NK-92 (cell line): ENCODE data around the gene ACE.

Experiments used
- DNase-seq: peaks from one replicate; lab custom pipeline; 2025; ENCODE audit not compliant: unreplicated experiment; lab: John Stamatoyannopoulos, UW

ACE gene

GRCh38 chr17:63474174-63474573, 2.7 kb upstream of the ACE start:
- DNase-seq = no peak

DNA sequence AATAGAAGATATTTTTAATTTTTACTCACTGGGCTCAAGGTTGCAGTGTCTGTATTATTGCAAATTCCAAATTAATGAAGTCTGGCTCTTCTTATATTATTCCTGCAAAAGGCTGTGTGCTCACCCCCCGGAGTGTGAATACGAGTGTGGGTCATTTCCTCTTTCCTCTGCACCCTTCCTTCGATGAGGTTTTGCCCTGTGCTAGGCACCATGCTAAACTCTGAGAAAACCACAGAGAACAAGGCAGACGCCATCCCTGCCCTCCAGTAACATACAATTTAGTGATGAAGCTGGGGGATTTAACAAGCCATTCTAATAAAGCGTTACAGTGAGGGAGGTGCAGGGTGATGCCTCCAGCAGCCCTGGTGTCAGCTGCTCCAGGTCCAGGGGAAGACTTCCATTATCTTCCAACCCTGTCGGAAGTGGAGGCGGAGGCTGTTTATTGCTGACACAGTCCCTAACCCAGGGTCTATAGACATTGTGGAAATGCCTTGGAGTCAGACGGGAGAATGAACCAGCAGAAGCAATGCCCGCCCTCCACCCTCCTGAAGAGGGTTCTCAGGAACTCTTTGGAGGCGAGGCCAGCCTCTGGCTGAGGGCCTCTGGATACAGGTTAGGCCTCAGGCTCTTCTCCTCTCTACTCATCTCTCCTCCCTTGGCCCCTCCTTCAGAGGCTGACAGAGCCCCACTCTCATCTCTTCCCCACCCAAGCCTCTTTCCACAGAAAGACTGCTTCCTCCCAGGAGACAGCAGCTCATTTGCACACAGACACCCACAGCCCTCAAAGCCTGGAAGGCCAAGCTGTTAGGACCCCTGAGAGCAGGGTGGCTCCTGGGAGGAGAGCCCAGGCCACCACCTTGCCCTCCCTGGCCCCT, 2.0 kb upstream of the ACE start:
- DNase-seq = no peak

DNA sequence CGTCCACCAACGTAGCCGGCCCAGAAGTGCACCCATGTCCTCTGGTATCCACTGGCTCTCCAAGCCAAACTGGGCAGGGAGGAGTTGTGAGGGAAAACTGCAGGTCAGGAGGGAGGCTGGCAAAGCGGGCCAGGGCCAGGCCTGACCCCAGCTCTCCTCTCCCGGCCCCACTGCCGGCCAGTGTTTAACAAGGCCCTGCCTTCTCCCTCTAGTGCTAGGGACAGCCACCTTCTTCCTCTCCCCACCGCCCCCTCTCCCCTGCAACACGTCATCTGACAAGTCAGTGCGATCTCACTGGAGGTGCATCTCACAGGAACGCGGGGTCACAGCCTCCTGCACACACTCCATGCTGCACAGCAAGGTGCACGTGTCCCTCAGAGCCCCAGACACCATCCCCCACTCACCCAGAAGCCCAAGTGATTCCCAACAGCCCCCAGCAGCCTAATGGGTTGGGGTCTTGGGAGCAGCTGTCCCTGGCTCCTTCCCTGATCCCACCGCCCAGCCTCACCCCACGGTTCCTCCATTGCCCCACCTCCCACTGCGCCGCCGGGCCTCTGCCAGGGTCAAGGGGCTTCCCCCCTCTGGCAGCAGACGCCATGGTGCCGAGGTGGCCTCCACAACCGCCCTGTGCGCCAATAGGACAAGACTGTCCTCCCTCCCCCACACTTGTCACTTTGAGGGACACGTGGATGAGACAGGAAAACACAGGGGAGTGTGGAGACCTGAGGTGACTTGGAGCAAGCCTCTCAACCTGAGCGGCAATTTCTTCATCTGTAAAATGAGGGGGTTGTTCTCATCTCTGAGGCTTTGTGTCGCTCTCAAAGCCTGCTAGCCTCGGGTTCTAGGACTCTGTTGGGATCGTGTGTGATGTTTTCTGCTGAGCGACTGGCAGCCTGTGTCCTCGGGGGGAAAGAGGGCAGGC, 1.1 kb upstream of the ACE start:
- no peak for DNase-seq

DNA sequence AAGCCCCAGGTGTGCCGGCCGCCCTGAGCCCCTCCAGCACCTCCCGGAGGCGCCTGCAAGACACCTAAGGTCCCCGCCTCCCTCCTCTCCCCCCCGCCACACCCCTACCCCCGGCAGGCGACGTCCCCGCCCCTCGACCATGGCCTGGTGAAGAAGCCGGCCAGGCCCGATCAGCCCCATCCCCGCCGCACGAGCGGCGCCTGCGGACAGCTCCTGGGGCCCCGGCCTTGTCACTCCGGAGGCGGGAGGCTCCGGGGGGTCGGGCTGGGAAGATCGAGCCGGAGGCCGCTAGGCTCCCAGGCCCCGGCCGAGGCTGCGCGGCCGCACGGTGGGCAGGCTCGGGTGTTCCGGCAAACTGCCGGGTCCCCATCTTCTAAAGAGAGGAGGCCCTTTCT, 405 bp upstream of the ACE start:
- DNase-seq = no peak

GRCh38 chr17:63477480-63478440, 899 bp downstream of the ACE start:
- no peak for DNase-seq

DNA sequence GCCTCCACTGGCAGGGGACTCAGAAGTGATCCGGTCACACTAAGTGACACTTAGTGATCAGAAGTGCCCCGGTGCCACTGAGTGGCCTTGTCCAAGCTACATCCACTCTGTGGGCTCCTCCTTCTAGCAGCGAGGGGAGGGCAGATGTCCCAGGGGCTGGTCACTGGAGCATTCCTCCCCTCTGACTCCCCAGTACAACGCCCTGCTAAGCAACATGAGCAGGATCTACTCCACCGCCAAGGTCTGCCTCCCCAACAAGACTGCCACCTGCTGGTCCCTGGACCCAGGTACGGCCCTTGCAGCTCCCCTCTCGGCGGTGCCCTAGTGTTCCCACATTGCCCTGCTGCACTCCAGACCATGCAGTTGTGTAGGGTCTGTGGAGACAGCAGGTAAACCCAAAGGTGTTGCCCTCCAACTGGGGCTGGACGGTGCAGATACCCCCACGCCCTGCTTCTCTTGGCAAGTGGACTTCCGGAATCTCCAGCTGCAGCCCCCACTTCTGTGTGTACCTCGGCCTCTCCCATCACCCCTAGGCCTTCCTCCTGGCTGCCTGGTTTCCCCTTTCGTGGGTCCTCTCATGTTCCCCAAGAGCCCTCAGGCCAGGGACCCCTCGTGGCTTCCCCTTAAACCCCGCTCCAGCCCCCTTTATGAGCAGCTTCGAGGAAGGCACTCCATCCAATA, 2.1 kb downstream of the ACE start:
- no peak for DNase-seq

DNA sequence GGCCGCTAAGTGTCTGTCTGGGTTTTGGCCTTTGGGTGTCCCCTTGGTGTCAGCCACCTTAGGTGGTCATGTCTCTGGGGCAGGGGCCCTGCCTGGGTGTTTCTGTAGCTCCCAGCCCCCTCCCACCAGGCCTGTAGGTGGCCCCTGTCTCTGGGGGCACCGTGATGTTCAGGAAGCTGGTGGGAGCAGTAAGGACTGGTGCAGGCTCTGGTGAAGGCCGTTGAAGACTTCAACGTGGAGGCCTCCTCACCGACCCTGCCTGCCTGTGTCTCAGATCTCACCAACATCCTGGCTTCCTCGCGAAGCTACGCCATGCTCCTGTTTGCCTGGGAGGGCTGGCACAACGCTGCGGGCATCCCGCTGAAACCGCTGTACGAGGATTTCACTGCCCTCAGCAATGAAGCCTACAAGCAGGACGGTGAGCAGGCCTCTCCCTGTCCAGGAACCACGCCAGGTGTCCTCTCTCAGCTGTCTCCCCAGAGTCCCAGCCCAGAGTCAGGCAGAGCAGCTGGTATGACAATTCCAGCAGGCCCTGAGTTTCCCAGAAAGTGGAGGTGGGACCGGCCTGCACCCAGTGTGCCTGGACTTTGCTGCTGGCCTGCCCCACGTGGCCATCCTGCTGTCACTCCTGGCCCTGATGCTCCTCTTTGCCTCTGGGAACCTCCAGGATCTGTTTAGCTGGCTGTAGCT, 2.8 kb downstream of the ACE start:
- DNase-seq = no peak

GRCh38 chr17:63480192-63480784, 3.4 kb downstream of the ACE start:
- no peak for DNase-seq

GRCh38 chr17:63480826-63481487, 4.1 kb downstream of the ACE start:
- no peak for DNase-seq

- no peak for DNase-seq
Observed at GRCh38 chr17:63481488-63481870, 4.6 kb downstream of the ACE start.

DNA sequence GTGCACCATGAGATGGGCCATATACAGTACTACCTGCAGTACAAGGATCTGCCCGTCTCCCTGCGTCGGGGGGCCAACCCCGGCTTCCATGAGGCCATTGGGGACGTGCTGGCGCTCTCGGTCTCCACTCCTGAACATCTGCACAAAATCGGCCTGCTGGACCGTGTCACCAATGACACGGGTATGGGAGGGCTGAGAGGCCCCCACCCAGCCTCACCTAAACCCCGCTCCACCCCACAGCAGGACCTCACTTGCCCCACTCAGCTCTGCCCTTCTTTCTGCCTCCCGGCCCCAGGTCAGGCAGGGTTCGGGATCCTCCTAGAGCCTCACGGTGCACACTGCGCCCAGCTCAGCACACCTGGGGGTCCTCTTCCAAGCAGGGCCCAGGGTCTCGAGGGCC, 5.6 kb downstream of the ACE start:
- DNase-seq = no peak

- DNase-seq = no peak
Observed at GRCh38 chr17:63483038-63483437, 6.2 kb downstream of the ACE start.

- DNase-seq = no peak
Observed at GRCh38 chr17:63483655-63484575, 7.1 kb downstream of the ACE start.

DNA sequence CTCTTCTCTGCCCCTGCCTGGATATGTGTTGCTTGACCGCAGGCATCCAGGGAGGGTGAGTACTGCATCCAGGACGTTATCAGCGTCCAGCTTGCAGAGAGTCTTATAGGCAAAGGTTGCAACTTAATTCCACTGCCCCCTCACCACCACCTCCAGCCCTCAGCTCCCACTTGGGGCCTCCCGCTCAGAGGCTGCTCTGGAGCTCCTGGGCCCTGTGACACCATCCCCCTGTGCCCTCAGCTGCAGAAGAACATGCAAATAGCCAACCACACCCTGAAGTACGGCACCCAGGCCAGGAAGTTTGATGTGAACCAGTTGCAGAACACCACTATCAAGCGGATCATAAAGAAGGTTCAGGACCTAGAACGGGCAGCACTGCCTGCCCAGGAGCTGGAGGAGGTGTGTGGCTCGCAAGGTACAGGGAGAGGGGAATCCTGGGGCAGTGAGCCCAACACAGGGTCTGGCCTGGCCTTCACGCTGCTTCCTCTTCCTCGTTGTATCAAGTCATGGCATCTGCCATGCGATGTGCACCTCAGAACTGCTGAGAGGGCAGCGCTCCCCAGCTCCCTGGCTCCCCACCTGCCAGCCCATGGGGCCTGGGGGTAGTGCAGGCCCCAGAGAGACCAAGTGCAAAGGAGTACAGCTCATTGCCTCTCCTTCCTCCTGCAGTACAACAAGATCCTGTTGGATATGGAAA, 9.6 kb downstream of the ACE start:
- DNase-seq = no peak

GRCh38 chr17:63487014-63487339, 10.1 kb downstream of the ACE start:
- DNase-seq = no peak

- no peak for DNase-seq
Observed at GRCh38 chr17:63488851-63489250, 12.0 kb downstream of the ACE start.

GRCh38 chr17:63489291-63489690, 12.4 kb downstream of the ACE start:
- no peak for DNase-seq
